ENCODE results near the gene UNC5C.

DNA sequence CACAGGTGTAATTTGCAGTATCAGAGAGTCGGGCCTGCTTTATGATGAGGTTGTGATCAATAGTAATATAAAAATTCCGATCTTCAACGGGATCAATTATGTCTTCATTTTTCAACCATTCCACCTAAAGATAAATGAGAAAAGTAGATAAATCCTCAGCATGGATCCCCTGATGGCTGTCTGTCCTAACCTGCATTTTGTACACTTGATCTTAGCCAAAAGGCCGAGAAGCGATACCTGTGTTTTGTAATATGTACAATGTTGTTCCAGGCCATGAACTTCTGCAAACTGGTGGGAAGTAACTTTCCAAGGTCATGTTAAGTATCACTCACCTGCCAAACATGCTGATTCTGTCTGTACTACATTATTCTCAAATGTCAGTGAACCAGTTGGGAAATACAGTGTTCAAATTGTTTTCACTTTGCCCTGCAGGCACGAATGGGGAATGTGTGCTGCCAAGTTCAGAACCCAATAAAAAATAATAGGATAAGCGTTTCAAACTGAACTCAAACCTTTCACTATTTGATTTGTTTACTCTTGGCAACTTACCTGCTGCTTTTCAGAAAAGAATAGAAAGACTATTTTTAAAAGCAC is 298.1 kb downstream of the UNC5C start:
- TF ChIP-seq, protein P1, sequence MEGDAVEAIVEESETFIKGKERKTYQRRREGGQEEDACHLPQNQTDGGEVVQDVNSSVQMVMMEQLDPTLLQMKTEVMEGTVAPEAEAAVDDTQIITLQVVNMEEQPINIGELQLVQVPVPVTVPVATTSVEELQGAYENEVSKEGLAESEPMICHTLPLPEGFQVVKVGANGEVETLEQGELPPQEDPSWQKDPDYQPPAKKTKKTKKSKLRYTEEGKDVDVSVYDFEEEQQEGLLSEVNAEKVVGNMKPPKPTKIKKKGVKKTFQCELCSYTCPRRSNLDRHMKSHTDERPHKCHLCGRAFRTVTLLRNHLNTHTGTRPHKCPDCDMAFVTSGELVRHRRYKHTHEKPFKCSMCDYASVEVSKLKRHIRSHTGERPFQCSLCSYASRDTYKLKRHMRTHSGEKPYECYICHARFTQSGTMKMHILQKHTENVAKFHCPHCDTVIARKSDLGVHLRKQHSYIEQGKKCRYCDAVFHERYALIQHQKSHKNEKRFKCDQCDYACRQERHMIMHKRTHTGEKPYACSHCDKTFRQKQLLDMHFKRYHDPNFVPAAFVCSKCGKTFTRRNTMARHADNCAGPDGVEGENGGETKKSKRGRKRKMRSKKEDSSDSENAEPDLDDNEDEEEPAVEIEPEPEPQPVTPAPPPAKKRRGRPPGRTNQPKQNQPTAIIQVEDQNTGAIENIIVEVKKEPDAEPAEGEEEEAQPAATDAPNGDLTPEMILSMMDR (conservative IDR thresholded peaks at IDR 0.05; ENCODE audit: low read length) = no peak
- no peak for TF ChIP-seq EZH2phosphoT487 (IDR thresholded peaks at IDR 0.05; ENCODE audit: borderline replicate concordance, low read depth, low read length)
